IPS DF 4.7 (cell line): ENCODE results near the gene DCUN1D1.

ENCODE experiments used
- DNase-seq: peaks from one replicate; pipeline ENCODE4 v3.0.0-alpha.2; 2013; ENCODE audit warnings: low spot score; ENCODE audit errors: extremely low read depth

The DCUN1D1 gene

GRCh38 chr3:182895513-182896112 lies 84.7 kb downstream of the DCUN1D1 start:
- no peak for DNase-seq

DNA sequence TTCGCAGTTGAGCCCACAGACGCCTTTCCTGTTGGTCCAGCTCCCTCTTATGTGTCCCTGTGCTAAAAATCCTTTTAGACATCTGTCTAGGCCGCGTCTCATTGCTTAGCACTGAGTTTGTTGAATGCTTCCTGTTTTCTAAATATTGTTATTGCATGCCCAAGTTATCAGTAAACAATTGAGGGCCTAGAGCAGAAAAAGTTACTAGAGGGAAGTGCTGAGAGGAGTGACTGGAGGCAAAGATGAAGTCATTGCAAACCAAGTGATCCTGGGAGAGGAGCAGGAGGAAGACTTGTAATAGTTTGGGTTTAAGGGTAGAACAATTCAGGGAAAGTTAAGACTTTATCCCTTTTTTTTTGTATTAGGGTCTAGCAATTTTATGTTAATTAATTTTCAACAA lies 88.1 kb downstream of the DCUN1D1 start:
- DNase-seq, result no peak

DNA sequence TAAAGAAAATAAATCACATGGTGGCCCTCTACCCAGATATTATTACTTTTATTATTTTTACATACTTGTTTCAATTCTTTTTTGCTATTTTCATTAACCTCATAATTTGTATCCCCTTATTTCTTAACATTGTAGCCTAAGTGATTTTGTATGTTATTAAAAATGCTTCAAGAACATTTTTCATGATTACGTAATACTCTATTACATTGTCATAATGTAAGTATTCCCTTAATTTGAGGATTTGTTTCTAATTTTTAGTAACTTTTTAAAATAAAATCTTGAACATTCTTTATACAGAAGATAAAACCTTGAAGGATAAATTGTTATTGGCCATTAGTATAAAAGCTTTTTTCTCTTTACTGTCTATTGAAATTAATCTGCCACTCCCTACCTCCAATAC lies 89.0 kb downstream of the DCUN1D1 start:
- no peak for DNase-seq

- no peak for DNase-seq
Measured at GRCh38 chr3:182889948-182890629, 90.2 kb downstream of the DCUN1D1 start.
